GM19351 (cell line): ENCODE measurements around the gene FAM9A.

Experiments
- ATAC-seq: cut with Tn5 transposase; IDR thresholded peaks from one replicate; pipeline ENCODE4 v1.9.1; 2021; ENCODE audit warnings: mild to moderate bottlenecking, moderate library complexity; ENCODE audit not compliant: unreplicated experiment

Gene FAM9A

GRCh38 chrX:8801041-8801599, at the start of gene FAM9A:
FAM9A (minus strand) TSS chrX:8801383; CDS start chrX:8800171, 1,212 bp downstream.
- ATAC-seq, result no peak

GRCh38 chrX:8850478-8850877, 49.3 kb upstream of the FAM9A start:
- ATAC-seq, result no peak

GRCh38 chrX:8849945-8850344, 48.8 kb upstream of the FAM9A start:
- peak; percentile 71 for ATAC-seq

DNA sequence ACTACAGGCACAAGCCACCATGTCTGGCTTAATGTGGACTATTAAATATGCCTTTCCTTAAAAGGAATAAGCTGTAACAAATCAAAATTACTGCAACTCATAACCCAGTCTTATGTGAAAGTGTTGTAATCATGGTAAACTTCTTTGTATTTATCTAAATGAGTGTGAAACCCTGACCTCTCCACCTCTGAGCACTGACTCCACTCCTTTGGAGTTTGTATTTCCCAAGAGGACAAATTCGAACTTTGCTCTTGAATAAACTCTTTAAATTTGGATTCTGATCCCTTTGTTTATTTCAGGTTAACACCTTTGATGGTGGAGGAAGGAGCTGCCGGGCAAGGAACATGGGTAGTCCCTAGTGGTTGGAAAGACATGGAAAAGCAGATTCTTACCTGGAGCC, 48.3 kb upstream of the FAM9A start:
- no peak for ATAC-seq

GRCh38 chrX:8848911-8849310, 47.7 kb upstream of the FAM9A start:
- ATAC-seq, result no peak

GRCh38 chrX:8848441-8848840, 47.3 kb upstream of the FAM9A start:
- no peak for ATAC-seq

DNA sequence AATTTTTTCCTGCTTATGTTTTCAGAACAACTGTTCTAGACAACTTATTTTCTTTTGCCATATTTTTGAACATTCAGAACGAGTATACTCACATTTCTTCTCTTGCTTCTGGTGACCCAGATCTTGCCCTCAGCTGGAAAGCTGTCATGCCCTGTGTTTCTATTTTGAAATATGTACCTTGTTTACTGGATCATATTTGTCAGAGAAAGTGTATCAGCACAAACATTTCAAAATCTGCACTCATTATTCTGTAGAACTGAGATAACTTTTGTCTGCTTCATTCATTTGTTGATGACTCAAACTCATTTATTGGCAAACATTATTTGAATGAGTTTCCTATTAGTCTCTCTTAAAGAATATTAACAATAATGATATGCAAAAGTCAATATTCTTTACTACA, 46.2 kb upstream of the FAM9A start:
- no peak for ATAC-seq

DNA sequence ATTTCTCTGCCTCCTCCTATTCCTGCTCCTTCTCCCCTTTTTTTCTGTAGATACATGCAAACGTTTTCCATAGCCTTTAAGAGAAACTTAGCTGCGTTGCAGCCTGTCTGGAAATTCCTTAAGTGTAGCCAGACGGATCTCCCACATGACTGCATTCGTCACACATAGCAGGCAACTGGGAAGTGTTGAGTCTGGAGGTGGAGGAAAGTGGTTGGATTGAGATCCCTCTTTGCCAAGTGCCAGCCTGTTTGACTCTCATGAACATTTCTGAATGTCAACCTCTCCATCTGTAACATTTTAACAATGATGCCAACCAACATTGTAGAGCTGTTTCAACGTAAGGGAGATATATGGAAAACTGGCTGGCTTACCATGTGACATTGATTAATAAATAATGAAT, 45.1 kb upstream of the FAM9A start:
- ATAC-seq, result no peak

GRCh38 chrX:8845469-8845868, 44.3 kb upstream of the FAM9A start:
- ATAC-seq, result no peak

- ATAC-seq, result no peak
Measured at GRCh38 chrX:8845060-8845459, 43.9 kb upstream of the FAM9A start.

DNA sequence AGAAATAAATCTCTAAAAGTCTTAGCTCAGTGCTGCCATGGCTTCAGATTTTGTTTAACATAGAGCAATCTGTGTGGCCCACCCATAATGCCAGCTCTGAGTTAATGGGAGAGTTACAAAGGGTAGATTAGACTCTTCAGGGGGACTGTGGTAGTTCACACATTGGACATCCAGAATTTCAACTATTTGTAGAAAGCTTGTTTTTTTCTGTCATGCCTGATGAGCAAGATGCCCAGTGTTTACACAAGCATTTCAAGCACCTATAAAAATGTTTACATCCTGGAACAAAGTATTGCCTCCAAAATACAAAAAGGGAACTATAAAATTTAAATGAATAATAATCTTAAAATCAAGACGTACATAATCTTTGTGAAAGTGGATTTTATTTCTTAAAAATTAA, 43.0 kb upstream of the FAM9A start:
- ATAC-seq, result no peak

- no peak for ATAC-seq
Measured at GRCh38 chrX:8841911-8842310, 40.7 kb upstream of the FAM9A start.

- no peak for ATAC-seq
Measured at GRCh38 chrX:8834392-8834791, 33.2 kb upstream of the FAM9A start.

DNA sequence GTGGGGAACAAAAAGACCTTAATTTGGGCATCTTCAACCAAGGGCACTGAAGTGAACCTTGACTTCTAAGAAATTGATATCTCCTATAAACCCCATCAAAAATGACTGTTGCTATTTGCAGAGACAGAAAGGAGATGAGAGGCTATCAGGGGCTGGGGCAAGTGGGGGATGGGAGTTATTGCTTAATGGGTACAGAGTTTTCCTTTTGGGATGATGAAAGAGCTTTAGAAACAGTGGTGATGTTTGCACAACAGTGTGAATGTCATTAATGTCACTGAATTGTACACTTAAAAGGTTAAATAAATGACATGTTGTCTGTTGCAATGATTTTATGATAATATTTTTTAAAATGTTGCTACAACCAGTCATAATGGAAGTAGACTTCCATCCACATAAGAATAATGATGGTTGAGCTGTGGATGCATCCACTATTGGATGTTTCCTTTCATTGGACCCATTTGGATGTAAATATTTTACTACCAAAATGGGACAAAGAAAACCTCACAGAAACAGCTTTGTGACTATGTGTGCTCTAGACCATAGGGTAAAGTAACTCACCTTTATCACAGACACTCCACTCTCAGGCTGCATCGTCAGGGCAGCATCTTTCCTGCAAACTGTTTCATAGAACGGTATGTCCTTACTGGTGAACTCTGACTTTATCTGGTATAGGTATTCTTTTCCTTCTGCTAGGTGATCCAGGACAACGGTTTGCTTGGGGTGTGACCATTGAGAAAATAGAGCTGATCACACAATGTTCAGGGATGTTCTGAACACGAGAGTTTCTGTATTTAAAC, 31.6 kb upstream of the FAM9A start:
- no peak for ATAC-seq

DNA sequence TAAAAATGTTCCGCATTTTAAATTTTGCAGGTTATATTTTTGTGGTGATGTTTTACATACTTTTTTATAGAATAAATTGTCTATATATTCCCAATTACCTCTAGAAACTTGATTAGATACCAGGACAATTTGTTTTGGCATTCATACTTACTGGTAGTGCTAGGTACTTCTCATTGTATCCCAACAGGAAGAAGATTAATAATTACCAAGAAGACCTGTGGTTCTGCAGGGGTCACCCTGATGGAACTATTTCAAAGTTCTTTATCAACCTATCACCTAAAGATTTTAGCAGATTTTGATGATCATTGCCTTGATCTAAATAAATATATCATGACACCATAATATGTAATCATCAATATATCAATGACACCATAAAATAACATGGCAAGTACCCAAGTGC, 22.5 kb upstream of the FAM9A start:
- ATAC-seq, result no peak

GRCh38 chrX:8822002-8822401, 20.8 kb upstream of the FAM9A start:
- ATAC-seq, result no peak

DNA sequence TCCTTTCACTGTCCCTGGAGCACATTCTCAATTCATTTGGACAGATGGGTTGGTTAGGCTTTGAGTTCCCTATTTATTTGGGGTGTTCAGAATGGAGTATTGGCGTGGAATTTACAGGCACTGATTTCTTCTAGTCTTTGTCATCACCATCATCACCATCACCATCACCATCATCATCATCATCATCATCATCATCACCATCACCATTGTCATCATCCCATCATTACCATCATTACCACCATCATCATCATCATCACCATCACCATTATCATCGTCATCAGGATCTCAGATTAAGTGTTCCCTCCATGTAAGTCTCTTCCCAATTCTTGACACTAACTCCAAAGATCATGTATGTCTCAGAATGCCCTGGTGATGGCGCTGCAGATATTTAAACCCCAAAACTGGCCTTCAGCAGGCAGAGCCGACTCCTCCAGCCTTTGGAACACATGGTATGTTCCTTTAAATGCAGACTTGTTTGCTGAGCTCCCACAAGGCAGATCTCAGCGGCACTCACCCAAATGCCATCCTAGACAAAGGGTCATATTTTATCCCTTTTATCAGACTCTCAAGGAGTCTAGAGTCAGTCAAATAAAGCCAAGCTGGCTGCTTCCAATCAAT, 19.8 kb upstream of the FAM9A start:
- ATAC-seq, result no peak

- peak; percentile 79 for ATAC-seq
Measured at GRCh38 chrX:8815460-8816065, 14.4 kb upstream of the FAM9A start.

- ATAC-seq, result no peak
Measured at GRCh38 chrX:8813036-8813435, 11.9 kb upstream of the FAM9A start.

DNA sequence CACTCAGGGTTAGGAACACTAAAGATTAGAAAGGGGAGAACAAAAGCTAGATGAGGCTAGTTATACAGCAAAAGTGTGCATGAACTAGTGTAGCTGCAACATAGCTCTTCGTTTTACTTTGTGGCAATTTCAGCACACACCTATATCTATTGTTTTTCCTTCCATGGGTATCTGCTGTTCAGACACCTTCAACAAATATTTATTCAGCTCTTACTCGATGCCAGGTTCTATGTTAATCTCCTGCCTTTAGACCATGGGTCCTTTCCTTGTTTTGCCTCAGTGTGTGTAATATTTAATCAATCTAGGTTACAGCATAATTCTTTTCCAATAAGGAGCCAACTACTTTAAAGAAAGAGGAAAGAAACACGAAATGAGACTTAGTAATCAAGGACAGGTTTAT, 10.4 kb upstream of the FAM9A start:
- no peak for ATAC-seq

DNA sequence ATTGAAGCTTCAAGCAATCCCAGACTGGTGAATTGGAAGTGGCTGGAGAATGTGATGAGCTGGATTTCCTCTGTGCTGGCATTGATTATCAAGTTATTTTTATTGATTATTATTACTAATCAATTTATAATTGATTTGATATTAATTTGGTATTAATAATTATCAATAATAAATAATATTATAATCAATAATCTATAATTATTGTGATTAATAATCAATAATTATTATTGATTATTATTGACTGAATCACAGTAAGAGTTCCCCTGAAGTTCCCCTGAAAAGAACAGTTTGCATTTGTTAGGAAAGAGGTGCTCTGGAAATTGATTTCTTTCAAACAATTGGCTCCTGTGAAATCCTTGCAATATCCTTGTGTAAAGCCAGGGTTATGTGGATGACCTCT, 7.5 kb upstream of the FAM9A start:
- no peak for ATAC-seq

GRCh38 chrX:8805974-8806373, 4.8 kb upstream of the FAM9A start:
- no peak for ATAC-seq
